Lower leg skin (tissue), 4 donors: ENCODE data around the gene KRT72. TPM values are rescaled to one million over a fixed set of nuclear protein-coding genes. Genes with fewer than 3 reads are reported as not detected.

Source experiments
- DNase-seq, 2 donors: peaks; one replicate each; pipeline ENCODE4 v3.0.0-alpha.2; 2019; ENCODE audit warnings: low spot score in 2 of 2
- H3K4me3 ChIP-seq: fragments of 200-600 bp; sonication (generic); 2 replicates; pipeline ENCODE4 v1.5.1; 2017; ENCODE audit warnings: mild to moderate bottlenecking, low read depth; ENCODE audit not compliant: poor library complexity, severe bottlenecking
- POLR2A ChIP-seq, 2 donors: fragments of 450-650 bp; IDR thresholded peaks; one replicate each; pipeline ENCODE4 v1.6.1; 2016 to 2017; ENCODE audit warnings: antibody characterized with exemption in 2 of 2, mild to moderate bottlenecking in 1 of 2, moderate library complexity in 1 of 2
- WGBS, 2 donors: methylation state at CpG; one replicate each; pipeline ENCODE4 v1.1.5; 2018; 5-methylcytosine and 5-hydroxymethylcytosine counted together
- intact Hi-C: fragments of 100-400 bp; cut with DNase I; formaldehyde crosslinking; loops from one replicate; pipeline ENCODE4 v1.15.0; 2023; ENCODE audit warnings: low total_unique reads
- total RNA-seq, 4 donors: library from RNA; depleted of rRNA; stranded (reverse); fragments of >200 nt; gene quantifications; one replicate each; pipeline ENCODE4 v1.1.0, GENCODE V29; 2016
- TF ChIP-seq, protein P1 (sequence below), 3 donors: fragments of 450-650 bp; IDR thresholded peaks; one replicate each; pipeline ENCODE4 v1.5.1; 2016; ENCODE audit warnings: antibody characterized with exemption in 3 of 3, mild to moderate bottlenecking in 3 of 3, moderate library complexity in 2 of 3

KRT72 gene
- total RNA-seq, 4 donors from 2014 or later = 0.42 to 14.0 (median 7.1) TPM

DNA sequence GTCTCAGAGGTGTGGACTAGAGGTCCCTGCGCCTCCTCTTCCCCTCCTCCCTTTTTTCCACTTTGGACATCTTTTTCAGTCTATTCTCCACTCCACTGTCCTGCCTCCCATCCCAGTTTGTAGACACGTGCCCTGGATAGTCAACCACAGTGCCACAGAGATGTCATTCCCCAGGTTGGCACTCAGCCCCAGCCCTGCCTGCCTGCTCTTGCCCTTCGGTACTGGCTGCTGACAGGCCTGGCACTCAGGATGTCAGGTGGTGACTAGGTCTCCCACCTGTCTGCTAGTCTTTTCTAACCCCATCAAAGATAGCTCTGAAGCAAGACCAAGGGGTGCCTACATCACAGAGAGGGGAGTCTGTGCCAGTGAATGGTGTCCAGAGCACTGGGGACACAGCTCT, 64.2 kb downstream of the KRT72 start:
- no peak for DNase-seq
- TF ChIP-seq, protein P1, sequence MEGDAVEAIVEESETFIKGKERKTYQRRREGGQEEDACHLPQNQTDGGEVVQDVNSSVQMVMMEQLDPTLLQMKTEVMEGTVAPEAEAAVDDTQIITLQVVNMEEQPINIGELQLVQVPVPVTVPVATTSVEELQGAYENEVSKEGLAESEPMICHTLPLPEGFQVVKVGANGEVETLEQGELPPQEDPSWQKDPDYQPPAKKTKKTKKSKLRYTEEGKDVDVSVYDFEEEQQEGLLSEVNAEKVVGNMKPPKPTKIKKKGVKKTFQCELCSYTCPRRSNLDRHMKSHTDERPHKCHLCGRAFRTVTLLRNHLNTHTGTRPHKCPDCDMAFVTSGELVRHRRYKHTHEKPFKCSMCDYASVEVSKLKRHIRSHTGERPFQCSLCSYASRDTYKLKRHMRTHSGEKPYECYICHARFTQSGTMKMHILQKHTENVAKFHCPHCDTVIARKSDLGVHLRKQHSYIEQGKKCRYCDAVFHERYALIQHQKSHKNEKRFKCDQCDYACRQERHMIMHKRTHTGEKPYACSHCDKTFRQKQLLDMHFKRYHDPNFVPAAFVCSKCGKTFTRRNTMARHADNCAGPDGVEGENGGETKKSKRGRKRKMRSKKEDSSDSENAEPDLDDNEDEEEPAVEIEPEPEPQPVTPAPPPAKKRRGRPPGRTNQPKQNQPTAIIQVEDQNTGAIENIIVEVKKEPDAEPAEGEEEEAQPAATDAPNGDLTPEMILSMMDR (IDR thresholded peaks at IDR 0.05) = no peak
- no peak for TF ChIP-seq POLR2A (IDR thresholded peaks at IDR 0.05)
- no peak overlapping the region for H3K4me3 ChIP-seq
- WGBS, 2 donors = 51 to 57% methylated on average over 3 of the region's 3 CpGs
- intact Hi-C loops = no loop called here

Other genes with a start within 250 kb of the KRT72 start
- gene KRT85, start 234.0 kb downstream of the KRT72 start, total RNA-seq = 100 to 1,000 TPM in 1 of 4 donors, 1 to 10 TPM in 1, under 1 TPM in 1, not detected in 1; 0.15 to 101 (median 8.3) TPM
- under 1 TPM in 2 of 4 donors, not detected in 2; 0.46 to 0.75 TPM for gene KRT84, start 215.8 kb downstream of the KRT72 start, total RNA-seq
- 10 to 100 TPM in 1 of 4 donors, under 1 TPM in 1, not detected in 2; 0.46 to 10.3 TPM for gene KRT82, start 195.1 kb downstream of the KRT72 start, total RNA-seq
- gene KRT75, start 167.1 kb downstream of the KRT72 start, total RNA-seq = 10 to 100 TPM in 1 of 4 donors, 1 to 10 TPM in 3; 1.6 to 31.9 (median 4.9) TPM
- 100 to 1,000 TPM in 2 of 4 donors, 10 to 100 TPM in 2; 49.8 to 441 (median 157) TPM for gene KRT6B, start 149.3 kb downstream of the KRT72 start, total RNA-seq
- 10 to 100 TPM in 1 of 4 donors, 1 to 10 TPM in 1, under 1 TPM in 1, not detected in 1; 0.13 to 11.0 (median 1.0) TPM for gene KRT6C, start 127.7 kb downstream of the KRT72 start, total RNA-seq
- gene KRT6A, start 108.2 kb downstream of the KRT72 start, total RNA-seq = 100 to 1,000 TPM in 2 of 4 donors, 10 to 100 TPM in 2; 75.3 to 617 (median 182) TPM
- gene KRT5, start 81.1 kb downstream of the KRT72 start, total RNA-seq = 1,000 to 10,000 TPM; 2,541 to 6,567 (median 4,278) TPM
- gene KRT71, start 48.3 kb downstream of the KRT72 start, total RNA-seq = 10 to 100 TPM in 1 of 4 donors, 1 to 10 TPM in 1, under 1 TPM in 1, not detected in 1; 0.32 to 61.7 (median 1.6) TPM
- gene KRT74, start 27.6 kb downstream of the KRT72 start, total RNA-seq = 10 to 100 TPM in 1 of 4 donors, 1 to 10 TPM in 1, under 1 TPM in 2; 0.30 to 14.6 (median 0.82) TPM
- 10 to 100 TPM in 1 of 4 donors, 1 to 10 TPM in 3; 3.0 to 15.3 (median 6.0) TPM for gene KRT73, start 17.1 kb upstream of the KRT72 start, total RNA-seq
- gene KRT2, start 50.7 kb upstream of the KRT72 start, total RNA-seq = 1,000 to 10,000 TPM; 1,166 to 2,212 (median 1,643) TPM
- gene KRT1, start 78.9 kb upstream of the KRT72 start, total RNA-seq = 1,000 to 10,000 TPM; 5,671 to 8,911 (median 6,268) TPM
- gene KRT77, start 102.1 kb upstream of the KRT72 start, total RNA-seq = 100 to 1,000 TPM; 122 to 659 (median 243) TPM
- gene KRT76, start 175.9 kb upstream of the KRT72 start, total RNA-seq = not detected
- gene KRT3, start 194.7 kb upstream of the KRT72 start, total RNA-seq = not detected
- gene KRT4, start 212.7 kb upstream of the KRT72 start, total RNA-seq = 1 to 10 TPM in 1 of 4 donors, under 1 TPM in 2, not detected in 1; 0.51 to 1.1 (median 0.83) TPM
- gene KRT79, start 232.8 kb upstream of the KRT72 start, total RNA-seq = 100 to 1,000 TPM in 2 of 4 donors, 10 to 100 TPM in 1, 1 to 10 TPM in 1; 8.5 to 259 (median 78.2) TPM
- gene KRT78, start 247.5 kb upstream of the KRT72 start, total RNA-seq = 100 to 1,000 TPM; 114 to 250 (median 183) TPM